Activated naive CD4-positive, alpha-beta T cell (primary cell): ENCODE results near the gene EIF2S3B.
"Not testable (repeated sequence)": the region's sequence is repeated elsewhere in the genome, so short reads cannot be mapped to it uniquely, and the experiment has no call there.

ENCODE experiments used
- DNase-seq, 4 experiments: peaks; one replicate each; lab custom pipeline; 2025; lab: John Stamatoyannopoulos, UW

EIF2S3B gene

DNA sequence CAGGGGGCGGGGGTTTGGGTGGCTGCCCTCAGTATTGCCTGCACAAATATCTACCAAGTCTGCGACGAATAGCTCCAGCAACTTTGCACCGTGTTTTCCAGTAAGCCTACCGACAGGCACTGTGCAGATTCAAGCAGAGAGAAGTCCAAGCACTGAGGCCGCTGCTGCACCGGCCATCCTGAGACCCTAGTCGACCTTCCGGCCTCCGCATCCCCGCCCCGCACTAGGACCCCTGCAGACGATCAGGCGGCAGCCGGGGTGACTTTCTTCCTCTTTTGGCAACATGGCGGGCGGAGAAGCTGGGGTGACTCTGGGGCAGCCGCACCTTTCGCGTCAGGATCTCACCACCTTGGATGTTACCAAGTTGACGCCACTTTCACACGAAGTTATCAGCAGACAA is at the start of gene EIF2S3B:
Gene EIF2S3B (plus strand): TSS at position 271 of the 400 bp plus-strand sequence. CDS start 13 bp downstream, at position 284.
- DNase-seq = no peak

DNA sequence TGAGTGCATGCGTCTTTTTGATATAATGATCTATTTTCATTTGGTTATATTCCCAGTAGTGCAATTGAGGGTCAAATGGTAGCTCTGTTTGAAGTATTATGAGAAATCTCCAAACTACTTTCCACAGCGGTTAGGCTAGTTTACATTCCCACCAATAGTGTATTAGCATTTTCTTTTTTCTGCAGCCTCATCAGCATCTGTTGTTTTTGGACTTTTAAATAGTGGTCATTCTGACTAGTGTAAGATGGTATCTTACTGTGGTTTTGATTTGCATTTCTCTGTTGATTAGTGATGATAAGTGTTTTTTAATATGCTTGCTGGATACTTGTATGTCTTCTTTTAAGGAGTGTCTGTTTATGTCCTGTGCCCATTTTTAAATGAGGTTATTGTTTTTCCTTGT is 48.8 kb upstream of the EIF2S3B start:
- DNase-seq = no peak

DNA sequence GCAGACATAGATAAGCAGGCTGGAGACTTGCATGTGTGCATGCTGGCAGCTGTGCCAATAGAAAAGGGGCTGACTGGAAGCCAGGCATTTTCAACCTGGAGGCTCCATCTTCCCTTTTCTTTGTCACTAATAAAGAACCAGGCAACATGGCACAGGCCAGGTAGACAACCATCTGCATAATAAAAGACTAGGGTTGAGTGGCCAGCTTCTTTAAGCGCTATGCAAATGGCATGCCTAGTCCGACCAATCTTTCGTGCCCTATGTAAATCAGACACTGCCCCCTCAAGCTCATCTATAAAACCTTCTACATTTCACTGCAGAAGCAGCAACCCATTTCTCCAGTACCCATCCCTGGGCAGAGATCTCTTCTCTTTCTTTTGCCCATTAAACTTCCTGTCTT is 47.9 kb upstream of the EIF2S3B start:
- DNase-seq = no peak

DNA sequence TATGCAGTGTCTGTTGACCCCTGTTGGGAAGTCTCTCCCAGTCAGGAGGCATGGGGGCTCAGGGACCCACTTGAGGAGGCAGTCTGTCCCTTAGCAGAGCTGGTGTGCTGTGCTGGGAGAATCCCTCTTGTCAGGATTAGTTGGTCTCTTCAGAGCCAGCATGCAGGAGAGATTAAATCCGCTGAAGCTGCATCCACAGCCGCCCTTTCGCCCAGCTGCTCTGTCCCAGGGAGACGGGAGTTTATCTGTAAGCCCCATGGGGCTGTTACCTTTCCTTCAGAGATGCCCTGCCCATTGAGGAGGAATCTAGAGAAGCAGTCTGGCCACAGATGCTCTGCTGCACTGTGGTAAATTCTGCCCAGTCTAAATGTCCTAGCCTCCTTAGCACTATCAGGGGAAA is 39.4 kb upstream of the EIF2S3B start:
- DNase-seq = no peak

DNA sequence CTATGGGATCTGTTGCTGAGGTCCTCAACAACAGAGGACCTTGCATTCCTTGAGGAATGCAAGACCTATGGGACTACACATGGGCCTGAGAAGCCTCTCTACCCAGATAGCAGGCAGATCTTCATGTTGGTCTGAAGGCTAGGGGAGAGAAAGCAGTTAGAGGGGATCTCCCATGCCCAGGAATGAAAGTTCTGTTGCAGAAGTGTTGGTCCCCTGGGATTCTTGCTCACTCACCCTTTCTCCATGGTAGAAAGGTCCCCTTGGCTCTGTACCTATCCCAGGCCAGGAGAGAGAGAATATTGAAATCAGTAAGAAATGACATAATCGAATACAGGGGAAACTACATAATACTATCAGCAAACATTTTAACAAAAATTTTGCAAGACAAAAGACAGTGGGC is 36.0 kb upstream of the EIF2S3B start:
- DNase-seq = no peak

DNA sequence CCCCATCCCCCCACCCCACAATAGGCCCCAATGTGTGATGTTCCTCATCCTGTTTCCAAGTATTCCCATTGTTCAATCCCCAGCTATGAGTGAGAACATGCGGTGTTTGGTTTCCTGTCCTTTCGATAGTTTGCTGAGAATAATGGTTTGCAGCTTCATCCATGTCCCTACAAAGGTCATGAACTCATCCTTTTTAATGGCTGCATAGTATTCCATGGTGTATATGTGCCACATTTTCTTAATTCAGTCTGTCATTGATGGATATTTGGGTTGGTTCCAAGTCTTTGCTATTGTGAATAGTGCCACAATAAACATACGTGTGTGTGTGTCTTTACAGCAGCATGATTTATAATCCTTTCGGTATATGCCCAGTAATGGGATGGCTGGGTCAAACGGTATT is 32.9 kb upstream of the EIF2S3B start:
- not testable (repeated sequence) for DNase-seq

DNA sequence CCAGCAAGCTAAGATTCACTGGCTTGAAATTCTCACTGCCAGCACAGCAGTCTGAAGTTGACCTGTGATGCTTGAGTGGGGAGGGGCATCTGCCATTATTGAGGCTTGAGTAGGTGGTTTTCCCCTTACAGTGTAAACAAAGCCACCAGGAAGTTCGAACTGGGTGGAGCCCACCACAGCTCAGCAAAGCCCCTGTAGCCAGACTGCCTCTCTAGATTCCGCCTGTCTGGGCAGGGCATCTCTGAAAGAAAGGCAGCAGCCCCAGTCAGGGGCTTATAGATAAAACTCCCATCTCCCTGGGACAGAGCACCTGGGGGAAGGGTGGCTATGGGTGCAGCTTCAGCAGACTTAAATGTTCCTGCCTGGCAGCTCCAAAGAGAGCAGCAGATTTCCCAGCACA is 23.8 kb upstream of the EIF2S3B start:
- not testable (repeated sequence) for DNase-seq

DNA sequence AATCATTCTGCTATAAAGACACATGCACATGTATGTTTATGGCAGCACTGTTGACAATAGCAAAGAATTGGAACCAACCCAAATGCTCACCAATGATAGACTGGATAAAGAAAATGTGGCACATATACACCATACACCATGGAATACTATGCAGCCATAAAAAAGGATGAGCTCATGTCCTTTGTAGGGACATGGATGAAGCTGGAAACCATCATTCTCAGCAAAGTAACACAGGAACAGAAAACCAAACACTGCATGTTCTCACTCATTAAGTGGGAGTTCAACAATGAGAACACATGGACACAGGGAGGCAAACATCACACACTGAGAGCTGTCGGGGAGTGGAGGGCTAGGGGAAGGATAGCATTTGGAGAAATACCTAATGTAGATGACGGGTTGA is 18.4 kb upstream of the EIF2S3B start:
- DNase-seq = not testable (repeated sequence)

DNA sequence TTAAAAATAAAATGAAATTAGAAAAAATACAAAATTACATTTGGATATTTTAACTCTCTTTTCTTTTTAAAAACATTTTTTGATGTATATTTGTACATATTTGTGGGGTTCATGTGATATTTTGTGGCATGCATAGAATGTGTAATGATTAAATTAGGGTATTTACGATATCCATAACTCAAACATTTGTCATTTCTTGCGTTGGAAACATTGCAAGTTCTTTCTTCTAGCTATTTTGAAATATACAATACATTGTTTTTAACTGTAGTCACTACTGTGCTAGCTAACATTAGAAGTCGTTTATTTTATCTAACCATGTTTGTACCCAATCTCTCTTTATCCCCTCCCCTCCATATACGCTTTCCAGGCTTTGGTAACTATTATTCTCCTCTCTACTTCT is 13.9 kb upstream of the EIF2S3B start:
- no peak for DNase-seq

DNA sequence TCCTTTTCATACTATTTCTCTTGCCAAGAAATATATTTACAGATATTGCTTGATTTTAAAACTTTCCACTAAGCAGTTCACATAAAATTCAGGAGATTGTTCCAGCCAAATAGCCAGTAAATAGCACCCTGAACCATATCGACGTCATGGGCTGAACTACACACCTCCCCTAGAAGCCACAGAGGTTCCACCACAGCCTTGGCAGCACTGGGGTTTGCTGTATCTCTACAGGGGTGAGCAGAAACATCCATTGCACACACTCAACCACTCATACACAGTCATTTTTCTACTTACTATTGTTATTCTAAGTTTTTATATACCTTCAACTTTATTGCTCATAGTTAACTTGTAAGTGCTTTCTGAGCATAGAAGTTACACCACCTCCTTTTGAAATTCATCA is 8.1 kb upstream of the EIF2S3B start:
- no peak for DNase-seq

DNA sequence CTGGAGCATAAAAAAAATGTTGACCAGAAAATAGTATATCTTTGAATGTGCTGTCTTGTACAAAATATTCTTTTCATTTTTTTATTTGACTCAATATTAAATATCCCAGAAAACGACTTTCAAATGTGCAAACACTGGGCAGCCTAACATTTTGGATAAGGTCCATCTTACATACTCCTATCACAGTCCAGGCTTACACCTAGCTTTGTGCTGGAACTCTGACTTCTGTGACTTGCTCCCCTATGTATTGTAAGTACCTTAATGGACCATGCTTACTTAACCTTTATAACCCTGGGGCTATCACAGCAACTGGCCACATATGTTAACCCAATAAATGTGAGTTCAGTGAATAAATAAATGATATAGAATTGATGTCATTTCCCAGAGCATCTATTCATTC is 7.6 kb upstream of the EIF2S3B start:
- DNase-seq = no peak

DNA sequence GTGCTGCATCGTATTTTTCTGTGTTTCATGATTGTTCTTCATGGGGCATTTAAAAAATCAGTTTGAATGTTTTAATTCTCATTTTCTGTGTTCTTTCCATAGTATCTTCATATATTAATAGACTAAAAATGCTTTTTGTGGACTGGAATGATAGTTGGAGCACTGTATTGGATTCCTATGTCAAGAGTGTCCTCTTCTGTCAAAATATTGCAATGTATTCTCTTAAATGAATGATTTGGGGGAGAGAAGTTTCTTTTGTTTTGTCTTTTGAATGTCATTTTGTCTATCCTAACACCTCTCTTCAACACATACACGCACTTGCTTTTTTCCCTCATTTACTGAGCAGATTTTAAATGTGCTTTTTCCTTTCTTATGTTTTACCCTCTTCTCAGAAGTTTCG is 4.7 kb upstream of the EIF2S3B start:
- no peak for DNase-seq

DNA sequence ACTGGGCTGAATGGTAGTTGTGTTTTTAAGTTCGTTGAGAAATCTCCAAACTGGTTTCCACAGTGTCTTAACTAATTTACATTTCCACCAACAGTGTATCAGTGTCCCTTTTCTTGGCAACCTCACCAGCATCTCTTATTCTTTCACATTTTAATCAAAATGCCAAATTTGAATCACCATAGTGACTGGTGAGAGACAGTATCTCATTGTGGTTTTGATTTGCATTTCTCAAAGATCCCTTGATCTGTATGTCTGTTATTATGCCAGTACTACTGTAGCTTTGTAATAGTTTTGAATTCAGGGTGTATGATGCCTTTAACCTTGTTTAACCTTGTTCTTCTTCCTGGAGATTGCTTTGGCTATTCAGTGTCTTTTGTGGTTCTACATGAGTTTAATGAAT is 2.2 kb upstream of the EIF2S3B start:
- no peak for DNase-seq

DNA sequence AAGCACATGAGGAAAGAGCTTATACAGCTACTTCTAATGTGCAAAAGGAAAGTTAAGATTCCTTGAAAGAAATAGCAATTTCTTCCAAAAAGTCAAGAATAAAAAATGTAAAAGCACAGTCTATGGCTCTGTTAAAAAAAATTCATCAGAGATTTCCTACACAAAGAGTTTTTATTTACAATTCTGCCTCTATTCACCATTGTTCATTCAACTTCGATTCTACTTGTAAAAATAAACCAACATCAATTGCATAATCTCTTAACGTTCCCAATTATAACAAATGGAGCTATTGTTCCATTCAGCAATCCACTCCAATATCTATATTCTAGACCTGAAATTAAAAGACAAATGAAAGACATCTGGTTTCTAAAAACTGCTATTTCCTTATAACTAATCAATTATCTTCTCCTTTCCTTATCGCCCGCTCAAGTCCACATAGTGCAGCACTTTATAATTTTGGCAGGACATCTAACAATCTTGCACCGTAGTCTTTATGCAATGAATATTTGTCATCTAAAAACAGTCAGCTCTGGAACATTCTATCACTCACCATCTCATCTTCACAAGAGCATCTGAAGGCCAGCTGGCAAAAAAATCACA is 6.2 kb downstream of the EIF2S3B start:
- no peak for DNase-seq

DNA sequence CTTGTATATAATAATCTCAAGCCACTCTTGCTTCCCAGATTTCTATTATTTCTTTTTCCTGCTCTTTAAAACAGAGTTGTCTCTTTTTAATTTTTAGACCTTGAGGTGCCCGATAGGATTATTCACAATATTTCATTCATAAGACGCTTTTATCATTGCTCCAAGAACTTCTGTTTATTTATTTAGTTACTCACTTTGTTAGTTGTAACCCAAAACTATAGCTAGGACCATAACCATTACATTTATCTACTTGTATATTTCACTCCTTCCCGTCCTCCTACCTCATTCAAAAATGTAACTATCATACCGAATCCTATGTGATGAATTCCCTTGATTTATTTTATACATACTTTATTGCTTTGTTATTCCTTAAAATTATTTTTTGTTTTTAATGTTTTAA is 7.1 kb downstream of the EIF2S3B start:
- no peak for DNase-seq

DNA sequence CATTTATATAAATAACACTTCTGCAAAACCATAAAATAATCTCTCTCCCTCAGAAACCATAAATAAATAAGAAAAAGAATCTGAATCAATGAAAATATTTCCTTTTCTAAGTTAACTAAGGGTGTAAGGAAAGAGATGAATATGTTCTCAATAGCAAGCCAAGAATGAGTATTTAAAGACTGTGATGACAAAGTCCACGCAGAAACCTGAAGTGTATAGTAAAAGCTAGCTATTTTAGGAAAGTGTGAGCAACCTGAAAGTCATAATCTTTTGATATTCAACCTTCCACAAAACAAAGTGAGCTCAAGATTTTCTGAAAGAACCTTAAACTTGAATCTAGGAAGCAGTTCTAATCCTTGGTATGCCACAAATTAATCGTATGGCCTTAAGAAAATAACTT is 15.9 kb downstream of the EIF2S3B start:
- DNase-seq = no peak

DNA sequence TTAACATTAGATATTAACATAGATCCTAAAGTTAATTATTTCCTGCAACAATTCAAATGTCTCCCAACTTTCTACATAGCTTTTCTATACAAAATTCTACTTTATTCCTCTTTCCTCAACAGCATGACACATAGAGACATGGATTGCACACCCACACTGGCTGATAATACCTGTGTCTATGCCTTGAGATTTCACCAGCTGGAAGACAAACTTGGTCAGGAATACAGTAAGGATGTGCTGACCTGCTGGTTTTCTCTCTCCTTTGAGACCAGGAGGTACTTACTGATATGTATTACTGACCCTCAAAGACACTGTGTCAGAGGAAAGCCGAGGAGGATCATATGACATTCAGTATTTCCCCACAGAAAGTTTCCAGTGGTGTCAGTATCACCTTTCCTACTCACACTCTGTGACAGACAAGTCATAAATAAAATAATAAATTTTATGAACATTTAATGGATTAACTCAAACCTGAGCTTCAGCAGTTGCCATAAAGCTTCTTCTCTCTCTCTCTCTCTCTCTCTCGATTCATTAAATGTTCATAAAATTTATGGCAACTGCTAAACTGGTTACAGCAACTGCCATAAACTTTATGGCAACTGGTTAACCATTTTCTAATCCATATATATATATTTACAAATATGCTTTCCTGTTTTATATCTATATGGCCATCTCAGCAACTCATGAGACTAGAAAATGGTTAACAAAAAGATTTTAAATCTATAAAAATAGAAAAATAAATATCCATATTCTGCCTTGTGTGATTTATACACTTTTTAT is 22.7 kb downstream of the EIF2S3B start:
- DNase-seq = no peak

DNA sequence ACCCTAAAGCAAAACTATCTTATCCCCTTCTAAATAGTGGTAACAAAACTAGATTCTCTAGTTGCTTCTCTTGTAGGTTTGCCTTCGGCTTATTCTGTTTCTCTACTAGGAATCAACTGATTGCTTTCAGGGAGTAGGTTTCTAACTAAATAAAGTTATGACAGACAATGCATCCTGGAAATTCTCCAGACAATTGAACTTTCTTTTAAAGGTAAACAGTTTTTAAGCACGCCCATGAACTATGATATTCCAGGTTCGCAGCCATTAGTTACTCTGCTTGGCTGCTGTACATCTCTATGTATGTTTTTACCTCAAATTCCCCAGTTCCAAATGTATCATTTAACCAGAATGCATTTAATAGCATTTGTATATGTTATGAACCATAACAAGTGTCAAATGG is 23.9 kb downstream of the EIF2S3B start:
- no peak for DNase-seq

DNA sequence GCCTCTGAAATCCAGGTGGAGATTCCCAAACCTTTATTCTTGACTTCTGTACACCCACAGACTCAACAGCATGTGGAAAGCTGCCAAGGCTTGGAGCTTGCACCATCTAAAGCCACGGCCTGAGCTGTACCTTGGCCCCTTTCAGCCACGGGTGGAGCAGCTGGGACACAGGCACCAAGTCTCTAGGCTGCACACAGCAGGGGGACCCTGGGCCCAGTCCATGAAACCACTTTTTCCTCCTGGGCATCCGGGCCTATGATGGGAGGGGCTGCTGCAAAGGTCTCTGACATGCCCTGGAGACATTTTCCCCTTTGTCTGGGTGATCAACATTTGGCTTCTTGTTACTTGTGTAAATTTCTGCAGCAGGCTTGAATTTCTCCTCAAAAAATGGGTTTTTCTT is 32.0 kb downstream of the EIF2S3B start:
- no peak for DNase-seq

DNA sequence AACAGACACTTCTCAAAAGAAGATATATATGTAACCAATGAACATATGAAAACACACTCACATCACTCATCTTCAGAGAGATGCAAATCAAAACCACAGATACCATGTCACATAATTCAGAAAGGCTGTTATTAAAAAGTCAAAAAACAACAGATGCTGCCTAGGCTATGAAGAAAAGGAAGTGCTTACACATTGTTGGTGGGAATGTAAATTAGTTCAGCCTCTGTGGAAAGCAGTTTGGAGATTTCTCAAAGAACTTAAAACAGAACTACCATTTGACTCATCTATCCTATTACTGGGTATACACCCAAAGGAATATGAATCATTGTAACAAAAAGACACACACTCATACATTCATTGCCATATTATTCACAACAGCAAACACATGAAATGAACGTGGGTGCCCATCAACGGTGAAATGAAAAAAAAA is 35.1 kb downstream of the EIF2S3B start:
- no peak for DNase-seq

DNA sequence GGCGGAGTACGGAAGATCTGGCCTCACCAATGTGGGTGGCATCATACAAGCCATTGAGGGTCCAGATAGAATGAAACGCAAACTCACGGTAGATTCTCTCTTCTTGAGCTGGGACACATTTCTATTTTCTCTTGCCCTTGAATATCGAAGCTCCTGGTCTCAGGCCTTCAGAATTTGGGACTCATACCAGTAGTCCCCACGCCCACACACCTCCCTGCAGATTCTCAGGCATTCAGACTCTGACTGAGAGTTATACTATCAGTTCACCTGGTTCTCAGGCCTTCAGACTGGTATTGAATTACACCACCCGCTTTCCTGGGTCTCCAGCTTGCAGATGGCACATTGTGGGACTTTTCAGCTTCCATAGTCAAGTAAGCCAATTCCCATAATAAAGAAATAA is 37.8 kb downstream of the EIF2S3B start:
- DNase-seq = no peak

DNA sequence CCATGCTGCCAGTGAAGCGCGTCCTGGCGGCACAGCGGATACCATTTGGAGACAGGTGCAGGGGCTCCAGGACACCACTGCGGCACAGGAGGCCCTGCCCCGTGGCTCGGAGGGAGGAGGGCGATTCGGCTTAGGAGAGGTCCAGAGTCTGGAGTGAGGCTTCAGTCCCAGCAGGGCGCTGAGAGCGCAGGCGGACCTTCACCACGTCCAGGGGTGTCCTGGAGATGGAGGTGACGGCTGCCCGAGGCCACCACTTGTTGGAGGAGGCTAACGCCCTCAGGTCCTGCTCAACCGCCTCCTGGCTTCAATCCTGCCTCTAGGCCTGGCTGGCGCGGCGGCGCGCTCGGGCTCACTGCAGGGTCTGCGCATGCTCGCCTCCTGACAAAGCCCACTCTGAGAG is 45.7 kb downstream of the EIF2S3B start:
- DNase-seq = no peak

DNA sequence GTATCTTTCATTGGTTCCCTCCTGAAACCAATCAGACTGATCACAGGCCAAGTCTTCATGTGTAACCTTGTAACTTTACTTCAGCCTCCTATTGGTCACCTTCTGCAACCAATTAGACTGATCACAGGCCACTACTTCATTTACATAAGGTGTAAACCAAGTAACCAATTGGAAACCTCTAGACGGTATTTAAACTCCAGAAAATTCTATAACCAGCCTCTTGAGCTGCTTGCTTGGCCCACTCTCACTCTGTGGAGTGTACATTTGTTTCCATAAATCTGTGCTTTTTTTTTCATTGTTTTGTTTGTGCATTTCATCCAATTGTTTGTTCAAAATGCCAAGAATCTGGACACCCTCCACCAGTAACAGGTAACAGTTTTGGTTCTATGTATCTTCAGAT is 47.5 kb downstream of the EIF2S3B start:
- no peak for DNase-seq

DNA sequence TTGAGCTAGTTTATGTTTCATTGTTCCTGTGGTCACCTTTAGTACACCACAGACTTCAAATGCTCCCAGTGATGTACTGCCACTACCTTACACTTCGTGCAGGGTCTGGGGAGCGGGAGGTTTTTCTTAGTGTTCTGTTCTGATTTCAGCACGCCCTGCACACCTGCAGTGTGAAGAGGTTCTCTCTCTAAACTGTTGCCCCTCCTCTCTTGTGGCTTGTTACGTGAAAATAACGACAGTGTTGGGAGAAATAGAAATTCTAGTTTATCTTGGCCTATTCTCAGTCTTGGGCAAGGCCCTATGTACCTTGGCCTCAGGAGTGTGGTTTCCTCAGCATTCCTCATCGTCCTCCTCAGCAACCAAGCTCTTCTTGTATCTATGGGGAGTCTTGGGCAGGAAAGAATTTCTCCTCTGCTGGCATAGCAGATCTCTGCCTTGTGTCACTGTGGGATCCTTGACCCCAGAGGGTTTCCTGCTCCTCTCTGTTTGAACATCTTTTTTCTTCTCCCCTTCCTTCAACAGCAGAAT is 48.6 kb downstream of the EIF2S3B start:
- no peak for DNase-seq
